GM21390 (cell line): ENCODE results near the gene MSMO1.
A peak's percentile ranks its signal among the peaks of the same experiment; 100 is the strongest.
"Not testable (repeated sequence)": the region's sequence is repeated elsewhere in the genome, so short reads cannot be mapped to it uniquely, and the experiment has no call there.

Experiments used
- ATAC-seq: cut with Tn5 transposase; IDR thresholded peaks from one replicate; pipeline ENCODE4 v1.9.1; 2021; ENCODE audit not compliant: unreplicated experiment

MSMO1 gene

DNA sequence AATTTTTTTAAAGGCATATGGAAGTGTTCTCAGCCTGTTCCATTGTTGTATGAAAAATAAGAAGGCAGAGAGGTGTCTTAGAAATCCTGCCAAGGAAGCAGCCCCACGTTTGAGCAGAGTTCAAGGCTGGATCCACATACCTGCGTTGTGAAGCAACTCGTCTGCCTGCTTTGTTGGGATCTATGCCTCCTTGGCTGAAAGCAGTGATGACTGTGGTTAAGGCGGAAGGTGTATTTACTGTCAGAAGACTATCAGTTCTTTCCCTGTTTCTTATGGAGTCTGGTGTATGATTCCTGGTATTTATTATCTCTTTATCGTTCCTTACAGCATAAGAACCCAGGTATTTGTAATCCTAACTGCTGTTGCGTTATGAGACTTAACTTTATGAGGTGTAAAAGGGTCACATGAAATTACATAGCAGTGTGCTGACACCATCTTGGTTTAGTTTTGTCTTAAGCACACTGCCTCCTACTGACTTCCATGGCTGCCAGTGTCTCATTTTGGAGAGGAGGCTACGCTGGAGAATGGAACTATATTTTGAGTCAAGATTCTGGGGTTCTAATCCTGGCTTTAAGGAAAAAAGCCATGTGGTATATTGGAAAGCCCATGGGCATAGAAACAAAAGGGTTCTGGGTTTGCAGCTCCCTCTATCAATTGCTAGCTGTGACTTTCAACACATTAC is 3.1 kb upstream of the MSMO1 start:
- no peak for ATAC-seq

DNA sequence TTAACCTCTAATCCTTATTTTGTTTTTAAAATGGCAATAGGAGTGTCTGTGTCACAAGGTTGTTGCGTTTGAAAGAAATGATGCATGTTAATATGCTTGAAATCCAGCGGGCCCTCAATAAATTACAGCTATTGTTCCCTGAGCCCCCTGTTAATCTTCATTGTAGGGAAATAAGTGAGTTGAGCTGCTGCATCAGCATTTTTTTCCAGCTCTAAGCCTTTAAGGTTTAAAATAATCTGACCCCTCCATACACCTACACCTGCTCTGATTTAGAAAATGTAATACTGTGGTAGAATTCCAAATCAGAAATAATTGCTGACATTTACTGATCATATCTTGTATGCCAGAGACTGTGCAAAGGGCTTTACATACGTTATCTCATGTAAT is 2.6 kb upstream of the MSMO1 start:
- no peak for ATAC-seq

DNA sequence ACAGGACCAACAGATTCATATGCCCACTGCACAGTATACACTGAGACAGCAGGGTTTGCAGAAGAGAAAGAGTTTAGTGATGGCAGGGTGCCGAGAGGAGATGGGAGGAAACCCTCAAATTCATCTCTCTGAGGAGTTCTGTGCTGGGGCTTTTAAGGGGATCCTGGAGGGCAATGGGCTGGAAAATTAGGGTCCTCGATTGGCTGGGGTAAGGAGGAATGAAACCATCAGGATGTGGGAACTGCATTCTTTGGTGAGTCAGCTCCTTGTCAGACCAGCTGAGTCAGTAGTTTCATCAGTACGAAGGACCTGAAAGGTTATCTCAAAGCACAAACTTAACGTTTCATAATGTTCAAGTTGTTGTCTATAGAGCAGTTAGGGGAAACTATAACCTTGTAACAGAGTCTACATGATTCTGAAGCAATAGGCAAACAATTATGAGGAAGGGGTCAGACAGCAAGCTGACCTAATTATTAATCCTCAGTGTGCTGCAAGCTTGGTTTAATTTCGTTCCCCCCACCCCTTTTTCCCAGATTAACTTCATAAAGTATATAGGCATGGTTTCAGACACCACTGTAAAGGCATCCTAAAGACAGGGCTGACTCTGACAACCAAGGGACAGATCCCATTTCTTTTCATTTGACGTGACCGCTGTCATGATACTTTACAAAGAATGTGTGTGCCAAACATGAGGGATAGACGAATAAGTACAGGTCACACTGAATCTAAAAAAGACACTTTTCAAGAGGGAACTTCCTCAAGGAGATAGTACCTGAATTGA is 1.5 kb upstream of the MSMO1 start:
- no peak for ATAC-seq

DNA sequence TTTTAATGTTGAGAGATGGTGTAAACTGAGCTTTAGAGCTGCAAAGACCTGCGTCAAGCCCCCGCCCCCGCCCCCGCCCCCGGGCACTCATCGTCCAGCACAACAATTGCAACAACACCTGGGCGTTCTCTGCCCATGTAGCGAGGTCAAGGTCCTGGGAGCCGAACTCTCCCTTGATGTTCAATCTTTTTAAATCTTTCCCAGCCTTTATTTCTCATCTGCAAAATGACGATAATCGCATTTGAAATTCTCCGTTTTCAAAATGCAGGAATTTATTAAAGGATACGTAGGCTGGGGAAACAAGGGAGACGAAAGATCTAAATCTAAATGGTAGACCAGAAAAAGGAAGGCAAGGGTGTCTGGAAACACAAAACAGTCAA is 648 bp upstream of the MSMO1 start:
- peak; percentile 0 for ATAC-seq

- peak; percentile 1 for ATAC-seq
Measured at GRCh38 chr4:165328101-165328425, 594 bp downstream of the MSMO1 start.

DNA sequence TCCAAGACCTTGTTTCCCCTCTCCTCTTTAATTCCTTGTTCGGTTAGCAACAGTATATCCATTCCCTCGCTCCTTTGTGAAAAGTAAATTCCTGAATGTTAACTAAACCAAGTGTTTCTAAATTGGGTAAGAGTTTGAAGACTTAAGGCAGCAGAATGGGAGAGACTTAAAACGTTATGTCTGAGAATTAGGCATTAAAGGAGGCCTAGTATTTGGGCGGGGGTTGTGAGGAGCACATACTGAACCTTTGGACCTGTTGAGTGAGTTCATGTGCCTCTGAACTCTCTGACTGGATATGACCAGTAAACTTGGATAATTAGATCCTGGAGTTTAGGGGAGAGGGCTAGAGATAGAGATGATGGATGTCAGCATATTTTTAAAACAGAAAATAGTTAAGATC is 1.2 kb downstream of the MSMO1 start:
- no peak for ATAC-seq

DNA sequence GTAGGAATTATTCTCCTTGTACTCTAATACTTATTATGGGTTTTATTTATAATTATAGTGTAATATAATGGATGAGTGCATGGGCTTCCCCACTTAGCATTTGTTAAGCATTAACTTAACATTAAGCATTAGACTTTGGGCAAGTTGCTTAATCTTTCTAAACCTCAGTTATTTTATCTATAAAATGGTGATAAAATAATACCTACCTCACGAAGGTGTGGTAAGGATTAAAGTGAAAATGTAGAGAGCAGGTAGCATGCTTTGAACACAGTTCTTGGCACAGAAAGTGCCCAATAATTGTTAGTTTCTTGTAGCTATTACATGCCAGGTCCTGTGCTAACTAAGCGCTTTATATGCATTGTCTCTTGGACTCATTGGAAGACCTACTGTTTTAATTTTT is 2.6 kb downstream of the MSMO1 start:
- ATAC-seq, result no peak

- no peak for ATAC-seq
Measured at GRCh38 chr4:165330666-165331065, 3.2 kb downstream of the MSMO1 start.

- no peak for ATAC-seq
Measured at GRCh38 chr4:165331359-165331758, 3.9 kb downstream of the MSMO1 start.

DNA sequence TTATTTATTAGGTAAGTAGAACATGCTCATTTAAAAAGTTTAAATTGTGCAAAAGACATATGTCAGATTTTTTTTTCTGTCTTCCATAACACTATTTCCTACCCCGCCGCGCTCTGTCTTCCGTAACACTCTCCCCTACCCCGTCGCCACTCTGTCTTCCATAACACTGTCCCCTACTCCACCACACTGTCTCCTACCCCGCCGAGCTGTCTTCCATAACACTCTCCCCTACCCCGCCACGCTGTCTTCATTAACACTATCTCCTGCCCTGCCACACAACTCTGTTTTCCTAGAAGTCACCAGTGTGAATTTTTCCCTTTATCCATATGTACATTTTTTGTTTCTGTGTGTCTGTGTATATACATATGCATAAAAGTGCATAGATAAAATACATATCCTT is 4.4 kb downstream of the MSMO1 start:
- no peak for ATAC-seq

DNA sequence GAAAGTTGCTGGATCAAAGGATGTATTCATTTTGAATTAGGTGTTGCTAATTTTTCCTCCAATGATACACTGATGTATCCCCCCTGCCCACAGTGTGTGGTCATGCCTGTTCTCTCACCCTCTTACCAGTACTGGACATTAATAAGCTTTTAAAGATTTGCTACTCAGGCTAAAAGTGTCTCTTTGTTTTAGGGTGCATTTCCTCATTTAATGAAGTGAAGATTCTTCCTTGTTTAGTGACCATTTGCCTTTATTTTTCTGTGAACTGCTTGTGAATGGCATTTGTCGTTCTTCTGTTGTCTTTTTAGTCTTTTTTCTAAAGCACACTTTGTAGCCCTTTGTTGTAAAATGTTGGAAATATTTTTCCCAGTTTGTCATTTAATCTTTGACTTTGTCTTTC is 5.0 kb downstream of the MSMO1 start:
- ATAC-seq, result no peak

DNA sequence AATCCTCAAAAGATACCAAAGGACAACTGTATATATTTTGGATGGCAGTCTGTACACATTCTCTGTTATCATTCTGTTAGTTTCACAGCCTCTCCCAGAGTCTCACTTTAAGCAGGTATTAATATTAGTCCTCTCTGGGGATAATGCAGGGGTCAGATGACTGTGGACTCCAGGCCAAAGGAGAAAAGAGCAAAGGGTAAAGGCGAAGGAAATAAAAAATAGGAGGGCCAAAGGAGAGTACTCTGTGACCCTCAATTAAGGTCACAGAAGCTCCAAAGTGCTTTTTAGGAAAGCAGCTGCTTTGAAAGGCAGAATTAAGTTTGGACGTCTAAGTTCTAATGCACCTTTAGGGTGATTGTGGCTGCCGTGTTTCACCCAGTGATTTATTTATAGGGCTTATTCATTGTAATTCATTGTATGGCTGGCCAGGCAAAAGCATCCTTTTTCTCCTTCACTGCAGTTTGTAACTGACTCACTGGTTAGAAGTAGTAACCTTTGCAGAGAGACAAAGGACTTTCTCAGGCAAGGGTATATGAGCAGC is 7.8 kb downstream of the MSMO1 start:
- no peak for ATAC-seq

GRCh38 chr4:165336743-165337142 is 9.3 kb downstream of the MSMO1 start:
- no peak for ATAC-seq

DNA sequence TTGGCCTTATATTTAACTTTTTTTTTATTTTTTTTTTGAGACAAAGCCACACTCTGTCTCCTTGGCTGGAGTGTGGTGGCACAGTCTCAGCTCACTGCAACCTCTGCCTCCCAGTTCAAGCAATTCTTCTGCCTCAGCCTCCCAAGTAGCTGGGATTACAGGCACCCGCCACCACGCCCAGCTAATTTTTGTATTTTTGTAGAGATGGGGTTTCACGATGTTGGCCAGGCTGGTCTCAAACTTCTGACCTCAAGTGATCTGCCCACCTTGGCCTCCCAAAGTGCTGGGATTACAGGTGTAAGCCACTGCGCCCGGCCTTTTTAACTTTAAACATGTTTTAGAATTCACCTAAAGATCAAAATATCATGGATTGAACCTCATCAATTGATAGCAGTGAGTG is 14.9 kb downstream of the MSMO1 start:
- ATAC-seq, result not testable (repeated sequence)

GRCh38 chr4:165343353-165344191 is 16.1 kb downstream of the MSMO1 start:
- no peak for ATAC-seq

DNA sequence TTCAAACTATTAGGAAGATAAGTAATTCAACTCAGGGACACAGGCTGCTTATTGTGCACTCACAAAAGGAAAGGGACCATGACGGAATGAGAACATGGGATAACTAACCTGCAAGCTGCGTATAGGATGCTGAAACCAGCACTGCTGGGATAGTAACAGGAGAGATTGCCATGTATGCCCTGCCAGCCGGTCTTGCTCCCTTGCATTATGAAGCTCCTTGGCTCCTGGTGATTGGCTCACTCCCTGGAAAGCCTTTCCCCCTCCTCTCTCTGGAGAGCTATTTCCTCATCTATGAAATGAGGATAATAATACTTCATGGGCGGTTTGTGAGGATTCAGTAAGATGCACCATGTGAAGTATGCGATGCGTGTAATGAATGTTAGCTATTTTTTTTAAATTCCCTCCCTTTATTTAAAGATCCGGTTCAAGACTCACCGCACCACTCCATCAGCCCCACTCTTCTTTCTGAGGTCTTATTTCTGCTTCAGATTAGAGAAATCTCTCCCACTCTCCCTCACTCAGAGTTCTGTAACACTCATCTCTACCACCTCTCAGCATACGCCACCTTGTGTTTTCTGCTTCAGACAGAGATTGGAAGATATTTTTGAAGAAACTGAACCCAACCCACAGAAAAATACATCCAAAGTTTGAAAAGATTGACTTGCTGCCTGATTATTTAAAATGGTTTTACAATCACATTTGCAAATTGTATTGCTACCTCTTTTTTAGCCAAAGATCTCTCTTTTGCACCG is 18.4 kb downstream of the MSMO1 start:
- ATAC-seq, result no peak

GRCh38 chr4:165347647-165348569 is 20.4 kb downstream of the MSMO1 start:
- no peak for ATAC-seq

GRCh38 chr4:165351359-165352130 is 24.1 kb downstream of the MSMO1 start:
- no peak for ATAC-seq

DNA sequence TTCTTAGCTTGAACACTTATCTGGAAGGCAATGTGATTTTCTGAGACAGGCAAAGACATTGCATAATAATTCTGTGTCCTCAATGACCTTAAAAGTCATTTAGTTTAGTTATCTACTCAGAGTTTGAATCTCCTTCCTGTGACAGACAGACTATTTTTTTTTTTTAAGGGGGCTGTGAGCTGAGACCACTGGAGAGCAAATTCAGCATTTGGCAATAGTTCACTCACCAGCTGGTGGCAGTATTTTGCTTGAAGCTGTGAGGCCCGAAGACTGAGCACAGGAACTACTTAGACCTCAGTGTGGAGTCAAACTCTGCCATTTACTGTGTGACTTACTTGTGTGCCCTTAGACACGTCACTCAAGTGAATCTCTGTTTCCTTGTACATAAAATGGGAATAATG is 28.4 kb downstream of the MSMO1 start:
- ATAC-seq, result peak; percentile 63
